ENCODE measurements around the gene BIRC6. TPM values are rescaled to one million over a fixed set of nuclear protein-coding genes. Genes with fewer than 3 reads are reported as not detected.

BIRC6 gene
- total RNA-seq, 6 experiments from 2014 or later: 43.1 to 63.5 (median 47.2) TPM

GRCh38 chr2:32652555-32653209 is 295.9 kb downstream of the BIRC6 start:
- 85% methylated on average over 7 of the region's 7 CpGs for WGBS (ENCODE audit: insufficient coverage, low coverage, low lambda C conversion rate, missing lambda C conversion rate)
- H3K27me3 ChIP-seq: no peaks in the 10 kb centered on the region
- TF ChIP-seq POLR2A (IDR thresholded peaks at IDR 0.05): no peak
- TF ChIP-seq, protein P1, sequence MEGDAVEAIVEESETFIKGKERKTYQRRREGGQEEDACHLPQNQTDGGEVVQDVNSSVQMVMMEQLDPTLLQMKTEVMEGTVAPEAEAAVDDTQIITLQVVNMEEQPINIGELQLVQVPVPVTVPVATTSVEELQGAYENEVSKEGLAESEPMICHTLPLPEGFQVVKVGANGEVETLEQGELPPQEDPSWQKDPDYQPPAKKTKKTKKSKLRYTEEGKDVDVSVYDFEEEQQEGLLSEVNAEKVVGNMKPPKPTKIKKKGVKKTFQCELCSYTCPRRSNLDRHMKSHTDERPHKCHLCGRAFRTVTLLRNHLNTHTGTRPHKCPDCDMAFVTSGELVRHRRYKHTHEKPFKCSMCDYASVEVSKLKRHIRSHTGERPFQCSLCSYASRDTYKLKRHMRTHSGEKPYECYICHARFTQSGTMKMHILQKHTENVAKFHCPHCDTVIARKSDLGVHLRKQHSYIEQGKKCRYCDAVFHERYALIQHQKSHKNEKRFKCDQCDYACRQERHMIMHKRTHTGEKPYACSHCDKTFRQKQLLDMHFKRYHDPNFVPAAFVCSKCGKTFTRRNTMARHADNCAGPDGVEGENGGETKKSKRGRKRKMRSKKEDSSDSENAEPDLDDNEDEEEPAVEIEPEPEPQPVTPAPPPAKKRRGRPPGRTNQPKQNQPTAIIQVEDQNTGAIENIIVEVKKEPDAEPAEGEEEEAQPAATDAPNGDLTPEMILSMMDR (IDR thresholded peaks at IDR 0.05): no peak
- no peak for ATAC-seq
- no peaks in the 10 kb centered on the region for H3K9me3 ChIP-seq
- H3K4me1 ChIP-seq: no peaks in the 10 kb centered on the region
- DNase-seq: no peak
- no peak overlapping the region for H3K27ac ChIP-seq
- intact Hi-C loops (cut with DNase I): no loop called here
- H3K36me3 ChIP-seq: peaks cover 0 to 29% (median 6%) of the 10 kb centered on the region in 4 donors
- H3K4me3 ChIP-seq: no peak overlapping the region

GRCh38 chr2:32656069-32656468 is 299.2 kb downstream of the BIRC6 start:
- 83% methylated on average over 3 of the region's 3 CpGs for WGBS (ENCODE audit: insufficient coverage, low coverage, low lambda C conversion rate, missing lambda C conversion rate)

GRCh38 chr2:32663864-32664263 is 307.0 kb downstream of the BIRC6 start:
- no peak overlapping the region for H3K27ac ChIP-seq
- no peak for TF ChIP-seq POLR2A (IDR thresholded peaks at IDR 0.05)
- TF ChIP-seq, protein P1 (IDR thresholded peaks at IDR 0.05): no peak
- H3K36me3 ChIP-seq: peaks cover 0 to 2% (median 0%) of the 10 kb centered on the region in 4 donors
- H3K27me3 ChIP-seq: no peaks in the 10 kb centered on the region
- no peaks in the 10 kb centered on the region for H3K9me3 ChIP-seq
- DNase-seq (no peak), ATAC-seq (no peak)
- intact Hi-C loops (cut with DNase I): no loop called here
- whole genome bisulfite sequencing (ENCODE audit: insufficient coverage, low coverage, low lambda C conversion rate, missing lambda C conversion rate): 96% methylated on average over 6 of the region's 8 CpGs
- H3K4me3 ChIP-seq: no peak overlapping the region
- no peaks in the 10 kb centered on the region for H3K4me1 ChIP-seq

More at GRCh38 chr2:32656069-32656468, 299.2 kb downstream of the BIRC6 start:
- intact Hi-C loops (cut with DNase I): no loop called here
- H3K27ac ChIP-seq: no peak overlapping the region
- H3K36me3 ChIP-seq: peaks cover 0 to 11% (median 7%) of the 10 kb centered on the region in 4 donors
- DNase-seq (no peak), ATAC-seq (no peak)
- H3K4me1 ChIP-seq: no peaks in the 10 kb centered on the region
- no peak overlapping the region for H3K4me3 ChIP-seq
- H3K9me3 ChIP-seq: no peaks in the 10 kb centered on the region
- no peaks in the 10 kb centered on the region for H3K27me3 ChIP-seq
- TF ChIP-seq POLR2A (IDR thresholded peaks at IDR 0.05): no peak
- TF ChIP-seq, protein P1 (IDR thresholded peaks at IDR 0.05): no peak

- no peak for ATAC-seq
- H3K27ac ChIP-seq: no peak overlapping the region
- no peaks in the 10 kb centered on the region for H3K4me1 ChIP-seq
- 100% methylated on average over 1 of the region's 1 CpG for WGBS (ENCODE audit: insufficient coverage, low coverage, low lambda C conversion rate, missing lambda C conversion rate)
- H3K4me3 ChIP-seq: no peak overlapping the region
- no peaks in the 10 kb centered on the region for H3K9me3 ChIP-seq
- DNase-seq: no peak
- H3K27me3 ChIP-seq: no peaks in the 10 kb centered on the region
- intact Hi-C loops (cut with DNase I): no loop called here
- H3K36me3 ChIP-seq: no peaks in the 10 kb centered on the region
- TF ChIP-seq, protein P1 (IDR thresholded peaks at IDR 0.05): no peak
- no peak for TF ChIP-seq POLR2A (IDR thresholded peaks at IDR 0.05)
Observed at GRCh38 chr2:32666704-32667103, 309.9 kb downstream of the BIRC6 start.
